Stimulated activated CD8-positive, alpha-beta memory T cell treated with anti-CD3 and anti-CD28 coated beads, Interleukin-2, amount 100 ng/mL, for 48 hours (primary cell): ENCODE results near the gene KIAA0586.

Source experiments
- DNase-seq, 2 donors: peaks; one replicate each; pipeline ENCODE4 v3.0.0-alpha.2; 2020; ENCODE audit warnings: low read depth in 2 of 2

Gene KIAA0586

GRCh38 chr14:58598028-58598803 is 170.7 kb downstream of the KIAA0586 start:
- DNase-seq, result no peak

DNA sequence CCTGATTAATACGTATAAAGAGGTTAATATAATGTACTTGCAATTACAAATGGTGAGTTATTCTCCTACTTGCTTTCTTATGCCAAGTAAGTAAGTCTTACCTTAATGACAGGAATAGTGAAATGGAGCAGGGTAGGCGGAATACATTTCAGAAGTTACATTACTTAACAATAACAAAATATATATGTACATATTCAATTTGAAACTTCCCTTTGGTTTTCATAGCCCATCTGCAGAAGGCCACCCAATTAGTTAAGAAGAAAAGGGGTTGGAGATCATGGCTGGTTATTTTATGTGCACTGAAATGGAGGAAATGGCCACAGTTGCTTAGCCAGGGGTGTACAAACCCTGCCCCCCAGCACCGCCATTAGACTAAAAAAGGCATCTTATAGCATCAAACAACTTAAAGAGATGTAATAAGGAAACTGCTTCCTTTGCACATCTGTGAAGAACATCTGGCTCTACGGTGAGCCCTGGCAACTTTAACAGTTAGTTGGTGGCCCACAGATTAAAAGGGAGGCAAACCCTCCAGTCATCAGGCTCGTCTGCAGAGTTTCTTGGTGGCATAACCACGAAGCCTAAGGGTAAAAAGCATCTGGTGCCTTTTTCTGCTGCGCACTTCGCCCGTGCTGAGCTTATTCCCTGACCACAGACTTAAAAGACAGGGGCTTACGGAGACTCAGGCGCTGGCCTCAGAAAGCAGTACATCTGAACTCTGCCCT is 171.4 kb downstream of the KIAA0586 start:
- no peak for DNase-seq

- no peak for DNase-seq
These were observed 172.2 kb downstream of the KIAA0586 start for GRCh38 chr14:58599707-58600106.
